ENCODE data around the gene HMGB4.

The HMGB4 gene

GRCh38 chr1:33874636-33875035 lies 10.8 kb downstream of the HMGB4 start:
- H2BK120ac ChIP-seq (ENCODE audit: low read depth, low read length), result no peak overlapping the region
- H2BK5ac ChIP-seq (ENCODE audit: low read length), result no peak overlapping the region
- no peak for DNase-seq (ENCODE audit: low spot score)
- no peak overlapping the region for H2BK12ac ChIP-seq (ENCODE audit: low read length)
- no peaks in the 10 kb centered on the region for H3K79me1 ChIP-seq (ENCODE audit: low read depth, low read length)
- H3K27me3 ChIP-seq (ENCODE audit: control insufficient read depth in 3 of 3, insufficient read depth in 3 of 3, low read depth in 1 of 3, low read length in 3 of 3), result peaks cover 0 to 28% (median 0%) of the 10 kb centered on the region in 3 experiments
- no CpG with 5 or more reads among the region's 7 CpGs for WGBS, 2 donors (ENCODE audit: extremely low coverage in 2 of 2, insufficient read length in 2 of 2, insufficient replicate concordance in 1 of 2)
- no peak overlapping the region for H3K23ac ChIP-seq (ENCODE audit: low read depth, low read length, poor library complexity)
- H4K91ac ChIP-seq (ENCODE audit: low read depth, low read length, poor library complexity), result no peak overlapping the region
- H3K18ac ChIP-seq (ENCODE audit: low read length), result no peak overlapping the region
- H2AK5ac ChIP-seq (ENCODE audit: low read depth, low read length), result no peak overlapping the region
- no peak overlapping the region for H3K9ac ChIP-seq (ENCODE audit: low read depth, low read length, poor library complexity)
- H3K4me2 ChIP-seq (ENCODE audit: insufficient read depth, low read length, poor library complexity, severe bottlenecking), result no peak overlapping the region
- H3K27ac ChIP-seq (replicated peaks; ENCODE audit: low read length), result no peak overlapping the region
- H3K36me3 ChIP-seq (replicated peaks in 1 of 2; ENCODE audit: control insufficient read depth in 2 of 2, insufficient read depth in 2 of 2, low read length in 2 of 2), result no peaks in the 10 kb centered on the region
- H2AFZ ChIP-seq (ENCODE audit: low read length), result no peak overlapping the region
- H4K8ac ChIP-seq (ENCODE audit: low read depth, low read length), result no peak overlapping the region
- H3K14ac ChIP-seq (ENCODE audit: low read length), result no peak overlapping the region
- H3K4ac ChIP-seq (ENCODE audit: low read length), result no peak overlapping the region
- H3K4me3 ChIP-seq (ENCODE audit: low read length in 2 of 2), result no peak overlapping the region
- H3K4me1 ChIP-seq (ENCODE audit: control insufficient read depth in 2 of 2, insufficient read depth in 1 of 2, low read depth in 1 of 2, low read length in 2 of 2), result peaks cover 0 to 3% of the 10 kb centered on the region in 2 donors
- peaks cover 0 to 4% of the 10 kb centered on the region in 2 donors for H3K9me3 ChIP-seq (replicated peaks in 1 of 2; ENCODE audit: control insufficient read depth in 2 of 2, insufficient read depth in 1 of 2, low read depth in 1 of 2, low read length in 2 of 2)
- H2BK15ac ChIP-seq (ENCODE audit: low read length), result no peak overlapping the region

GRCh38 chr1:33875862-33876261 lies 12.0 kb downstream of the HMGB4 start:
- DNase-seq (ENCODE audit: low spot score), result no peak
- peaks cover 0 to 18% (median 0%) of the 10 kb centered on the region in 3 experiments for H3K27me3 ChIP-seq (ENCODE audit: control insufficient read depth in 3 of 3, insufficient read depth in 3 of 3, low read depth in 1 of 3, low read length in 3 of 3)
- H3K4ac ChIP-seq (ENCODE audit: low read length), result no peak overlapping the region
- H3K27ac ChIP-seq (replicated peaks; ENCODE audit: low read length), result no peak overlapping the region
- H2BK12ac ChIP-seq (ENCODE audit: low read length), result no peak overlapping the region
- H3K4me1 ChIP-seq (ENCODE audit: control insufficient read depth in 2 of 2, insufficient read depth in 1 of 2, low read depth in 1 of 2, low read length in 2 of 2), result peaks cover 0 to 3% of the 10 kb centered on the region in 2 donors
- peaks cover 0 to 4% of the 10 kb centered on the region in 2 donors for H3K9me3 ChIP-seq (replicated peaks in 1 of 2; ENCODE audit: control insufficient read depth in 2 of 2, insufficient read depth in 1 of 2, low read depth in 1 of 2, low read length in 2 of 2)
- no peak overlapping the region for H2BK5ac ChIP-seq (ENCODE audit: low read length)
- no peak overlapping the region for H2AK5ac ChIP-seq (ENCODE audit: low read depth, low read length)
- no peak overlapping the region for H2BK15ac ChIP-seq (ENCODE audit: low read length)
- no peak overlapping the region for H3K18ac ChIP-seq (ENCODE audit: low read length)
- no peak overlapping the region for H3K9ac ChIP-seq (ENCODE audit: low read depth, low read length, poor library complexity)
- H3K36me3 ChIP-seq (replicated peaks in 1 of 2; ENCODE audit: control insufficient read depth in 2 of 2, insufficient read depth in 2 of 2, low read length in 2 of 2), result no peaks in the 10 kb centered on the region
- no peak overlapping the region for H2AFZ ChIP-seq (ENCODE audit: low read length)
- H3K23ac ChIP-seq (ENCODE audit: low read depth, low read length, poor library complexity), result no peak overlapping the region
- no CpG with 5 or more reads among the region's 3 CpGs for WGBS, 2 donors (ENCODE audit: extremely low coverage in 2 of 2, insufficient read length in 2 of 2, insufficient replicate concordance in 1 of 2)
- no peaks in the 10 kb centered on the region for H3K79me1 ChIP-seq (ENCODE audit: low read depth, low read length)
- no peak overlapping the region for H3K4me2 ChIP-seq (ENCODE audit: insufficient read depth, low read length, poor library complexity, severe bottlenecking)
- no peak overlapping the region for H3K4me3 ChIP-seq (ENCODE audit: low read length in 2 of 2)
- H3K14ac ChIP-seq (ENCODE audit: low read length), result no peak overlapping the region
- no peak overlapping the region for H4K8ac ChIP-seq (ENCODE audit: low read depth, low read length)
- no peak overlapping the region for H4K91ac ChIP-seq (ENCODE audit: low read depth, low read length, poor library complexity)
- H2BK120ac ChIP-seq (ENCODE audit: low read depth, low read length), result no peak overlapping the region

- no peak overlapping the region for H4K8ac ChIP-seq (ENCODE audit: low read depth, low read length)
- no peaks in the 10 kb centered on the region for H3K4me1 ChIP-seq (ENCODE audit: control insufficient read depth in 2 of 2, insufficient read depth in 1 of 2, low read depth in 1 of 2, low read length in 2 of 2)
- whole genome bisulfite sequencing, 2 donors (ENCODE audit: extremely low coverage in 2 of 2, insufficient read length in 2 of 2, insufficient replicate concordance in 1 of 2), result no CpG with 5 or more reads among the region's 5 CpGs
- no peak overlapping the region for H2BK12ac ChIP-seq (ENCODE audit: low read length)
- DNase-seq (ENCODE audit: low spot score), result no peak
- H3K4ac ChIP-seq (ENCODE audit: low read length), result no peak overlapping the region
- no peak overlapping the region for H2AK5ac ChIP-seq (ENCODE audit: low read depth, low read length)
- H2AFZ ChIP-seq (ENCODE audit: low read length), result no peak overlapping the region
- H3K27me3 ChIP-seq (ENCODE audit: control insufficient read depth in 3 of 3, insufficient read depth in 3 of 3, low read depth in 1 of 3, low read length in 3 of 3), result peaks cover 0 to 17% (median 0%) of the 10 kb centered on the region in 3 experiments
- H3K9me3 ChIP-seq (replicated peaks in 1 of 2; ENCODE audit: control insufficient read depth in 2 of 2, insufficient read depth in 1 of 2, low read depth in 1 of 2, low read length in 2 of 2), result peaks cover 0 to 4% of the 10 kb centered on the region in 2 donors
- H3K27ac ChIP-seq (replicated peaks; ENCODE audit: low read length), result no peak overlapping the region
- no peak overlapping the region for H2BK5ac ChIP-seq (ENCODE audit: low read length)
- no peak overlapping the region for H3K4me3 ChIP-seq (ENCODE audit: low read length in 2 of 2)
- H3K9ac ChIP-seq (ENCODE audit: low read depth, low read length, poor library complexity), result no peak overlapping the region
- no peak overlapping the region for H3K4me2 ChIP-seq (ENCODE audit: insufficient read depth, low read length, poor library complexity, severe bottlenecking)
- no peaks in the 10 kb centered on the region for H3K79me1 ChIP-seq (ENCODE audit: low read depth, low read length)
- H2BK15ac ChIP-seq (ENCODE audit: low read length), result no peak overlapping the region
- no peak overlapping the region for H4K91ac ChIP-seq (ENCODE audit: low read depth, low read length, poor library complexity)
- no peak overlapping the region for H2BK120ac ChIP-seq (ENCODE audit: low read depth, low read length)
- H3K18ac ChIP-seq (ENCODE audit: low read length), result no peak overlapping the region
- no peaks in the 10 kb centered on the region for H3K36me3 ChIP-seq (replicated peaks in 1 of 2; ENCODE audit: control insufficient read depth in 2 of 2, insufficient read depth in 2 of 2, low read length in 2 of 2)
- H3K14ac ChIP-seq (ENCODE audit: low read length), result no peak overlapping the region
- H3K23ac ChIP-seq (ENCODE audit: low read depth, low read length, poor library complexity), result no peak overlapping the region
Measured at GRCh38 chr1:33876970-33877650, 13.2 kb downstream of the HMGB4 start.

DNA sequence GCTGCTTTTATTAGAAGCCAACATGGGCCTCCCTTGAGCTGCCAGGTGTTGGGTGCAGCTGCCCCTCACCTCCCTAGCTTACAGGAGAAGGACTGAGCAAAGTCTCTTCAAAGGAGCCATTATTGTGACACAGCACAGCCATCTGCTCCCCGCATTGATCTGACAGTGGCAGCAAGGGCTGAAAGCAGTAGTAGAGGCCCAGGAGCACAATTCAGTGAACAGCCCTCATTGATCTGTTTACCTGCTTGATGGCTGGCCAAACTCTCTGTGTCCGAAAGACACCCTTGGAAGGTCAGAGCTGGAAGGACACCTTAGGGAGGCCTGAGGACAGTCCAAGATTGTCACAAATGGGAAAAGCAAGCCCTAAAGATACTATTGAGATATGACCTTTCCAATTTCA lies 14.5 kb downstream of the HMGB4 start:
- H3K79me1 ChIP-seq (ENCODE audit: low read depth, low read length), result no peaks in the 10 kb centered on the region
- no peaks in the 10 kb centered on the region for H3K36me3 ChIP-seq (replicated peaks in 1 of 2; ENCODE audit: control insufficient read depth in 2 of 2, insufficient read depth in 2 of 2, low read length in 2 of 2)
- H3K14ac ChIP-seq (ENCODE audit: low read length), result no peak overlapping the region
- no peak overlapping the region for H2AK5ac ChIP-seq (ENCODE audit: low read depth, low read length)
- no CpG with 5 or more reads among the region's 2 CpGs for WGBS, 2 donors (ENCODE audit: extremely low coverage in 2 of 2, insufficient read length in 2 of 2, insufficient replicate concordance in 1 of 2)
- no peak overlapping the region for H2BK12ac ChIP-seq (ENCODE audit: low read length)
- no peak overlapping the region for H2BK15ac ChIP-seq (ENCODE audit: low read length)
- H3K4me2 ChIP-seq (ENCODE audit: insufficient read depth, low read length, poor library complexity, severe bottlenecking), result no peak overlapping the region
- no peak overlapping the region for H3K18ac ChIP-seq (ENCODE audit: low read length)
- no peaks in the 10 kb centered on the region for H3K4me1 ChIP-seq (ENCODE audit: control insufficient read depth in 2 of 2, insufficient read depth in 1 of 2, low read depth in 1 of 2, low read length in 2 of 2)
- H2BK5ac ChIP-seq (ENCODE audit: low read length), result no peak overlapping the region
- no peak overlapping the region for H3K4ac ChIP-seq (ENCODE audit: low read length)
- no peak overlapping the region for H2BK120ac ChIP-seq (ENCODE audit: low read depth, low read length)
- H4K91ac ChIP-seq (ENCODE audit: low read depth, low read length, poor library complexity), result no peak overlapping the region
- peaks cover 0 to 17% (median 0%) of the 10 kb centered on the region in 3 experiments for H3K27me3 ChIP-seq (ENCODE audit: control insufficient read depth in 3 of 3, insufficient read depth in 3 of 3, low read depth in 1 of 3, low read length in 3 of 3)
- H3K9ac ChIP-seq (ENCODE audit: low read depth, low read length, poor library complexity), result no peak overlapping the region
- no peak overlapping the region for H3K27ac ChIP-seq (replicated peaks; ENCODE audit: low read length)
- no peak overlapping the region for H3K4me3 ChIP-seq (ENCODE audit: low read length in 2 of 2)
- no peak overlapping the region for H3K23ac ChIP-seq (ENCODE audit: low read depth, low read length, poor library complexity)
- no peak for DNase-seq (ENCODE audit: low spot score)
- H2AFZ ChIP-seq (ENCODE audit: low read length), result no peak overlapping the region
- H3K9me3 ChIP-seq (replicated peaks in 1 of 2; ENCODE audit: control insufficient read depth in 2 of 2, insufficient read depth in 1 of 2, low read depth in 1 of 2, low read length in 2 of 2), result peaks cover 0 to 3% of the 10 kb centered on the region in 2 donors
- no peak overlapping the region for H4K8ac ChIP-seq (ENCODE audit: low read depth, low read length)

All from neuronal stem cell (in vitro differentiated cells).